ENCODE results near the gene MYOG. TPM values are rescaled to one million over a fixed set of nuclear protein-coding genes. Genes with fewer than 3 reads are reported as not detected.
A peak's percentile ranks its signal among the peaks of the same experiment; 100 is the strongest.

MYOG gene
- total RNA-seq, 1 donor from 2014 or later, result not detected

- Histone ChIP-seq H3K4me1 (no peaks in the 10 kb centered on the region), H3K9me3 (no peaks in the 10 kb centered on the region), H3K27ac (no peak overlapping the region), H3K36me3 (no peaks in the 10 kb centered on the region), H3K27me3 (no peaks in the 10 kb centered on the region), H3K4me3 (no peak overlapping the region)
- no peak for DNase-seq (ENCODE audit: extremely low spot score in 2 of 2)
- TF ChIP-seq CTCF (IDR thresholded peaks at IDR 0.05) (no peak), POLR2AphosphoS5 (IDR thresholded peaks at IDR 0.05; ENCODE audit: insufficient read depth in 1 of 2, low read depth in 1 of 2) (no peak), POLR2A (IDR thresholded peaks at IDR 0.05) (no peak)
- intact Hi-C loops (cut with DNase I), result loop anchor here (10.0 kb wide), 1 partner anchor 287 kb away; no protein-coding TSS in a partner anchor
These were observed 37.7 kb downstream of the MYOG start for GRCh38 chr1:203048086-203048485.

GRCh38 chr1:203046984-203047630 lies 38.7 kb downstream of the MYOG start:
- no peak for DNase-seq (ENCODE audit: extremely low spot score in 2 of 2)
- Histone ChIP-seq H3K4me1 (no peaks in the 10 kb centered on the region), H3K27me3 (no peaks in the 10 kb centered on the region), H3K27ac (no peak overlapping the region), H3K9me3 (no peaks in the 10 kb centered on the region), H3K4me3 (no peak overlapping the region), H3K36me3 (no peaks in the 10 kb centered on the region)
- intact Hi-C loops (cut with DNase I), result loop anchor here (10.0 kb wide), 1 partner anchor 288 kb away; no protein-coding TSS in a partner anchor
- TF ChIP-seq POLR2AphosphoS5 (IDR thresholded peaks at IDR 0.05; ENCODE audit: insufficient read depth in 1 of 2, low read depth in 1 of 2), result peak in 1 of 2 donors; percentile 64
- no peak for TF ChIP-seq CTCF (IDR thresholded peaks at IDR 0.05)

GRCh38 chr1:203045821-203046594 lies 39.8 kb downstream of the MYOG start:
- Histone ChIP-seq H3K4me1 (no peaks in the 10 kb centered on the region), H3K27ac (no peak overlapping the region), H3K4me3 (no peak overlapping the region), H3K27me3 (no peaks in the 10 kb centered on the region), H3K36me3 (no peaks in the 10 kb centered on the region), H3K9me3 (no peaks in the 10 kb centered on the region)
- no peak for TF ChIP-seq POLR2A (IDR thresholded peaks at IDR 0.05)
- no peak for TF ChIP-seq POLR2AphosphoS5 (IDR thresholded peaks at IDR 0.05; ENCODE audit: insufficient read depth in 1 of 2, low read depth in 1 of 2)
- no peak for TF ChIP-seq CTCF (IDR thresholded peaks at IDR 0.05)
- DNase-seq (ENCODE audit: extremely low spot score in 2 of 2), result no peak
- intact Hi-C loops (cut with DNase I), result loop anchor here (10.0 kb wide), 1 partner anchor 289 kb away; no protein-coding TSS in a partner anchor

GRCh38 chr1:203045336-203045735 lies 40.5 kb downstream of the MYOG start:
- Histone ChIP-seq H3K9me3 (no peaks in the 10 kb centered on the region), H3K4me1 (no peaks in the 10 kb centered on the region), H3K4me3 (no peak overlapping the region), H3K27me3 (no peaks in the 10 kb centered on the region), H3K36me3 (no peaks in the 10 kb centered on the region), H3K27ac (no peak overlapping the region)
- intact Hi-C loops (cut with DNase I), result loop anchor here (10.0 kb wide), 1 partner anchor 289 kb away; no protein-coding TSS in a partner anchor
- TF ChIP-seq POLR2A (IDR thresholded peaks at IDR 0.05) (no peak), CTCF (IDR thresholded peaks at IDR 0.05) (no peak), POLR2AphosphoS5 (IDR thresholded peaks at IDR 0.05; ENCODE audit: insufficient read depth in 1 of 2, low read depth in 1 of 2) (no peak)
- no peak for DNase-seq (ENCODE audit: extremely low spot score in 2 of 2)
